DLD1 (cell line): ENCODE measurements around the gene PODN.

Experiments
- in situ Hi-C: cut with HindIII; loops from 2 replicates; pipeline ENCODE4 v1.10.0; 2017; ENCODE audit warnings: low sequenced_read_pairs

Gene PODN

GRCh38 chr1:53088616-53089300, 26.7 kb downstream of the PODN start:
- in situ Hi-C loops = no loop called here

- in situ Hi-C loops = no loop called here
Measured at GRCh38 chr1:53089478-53090226, 27.6 kb downstream of the PODN start.

DNA sequence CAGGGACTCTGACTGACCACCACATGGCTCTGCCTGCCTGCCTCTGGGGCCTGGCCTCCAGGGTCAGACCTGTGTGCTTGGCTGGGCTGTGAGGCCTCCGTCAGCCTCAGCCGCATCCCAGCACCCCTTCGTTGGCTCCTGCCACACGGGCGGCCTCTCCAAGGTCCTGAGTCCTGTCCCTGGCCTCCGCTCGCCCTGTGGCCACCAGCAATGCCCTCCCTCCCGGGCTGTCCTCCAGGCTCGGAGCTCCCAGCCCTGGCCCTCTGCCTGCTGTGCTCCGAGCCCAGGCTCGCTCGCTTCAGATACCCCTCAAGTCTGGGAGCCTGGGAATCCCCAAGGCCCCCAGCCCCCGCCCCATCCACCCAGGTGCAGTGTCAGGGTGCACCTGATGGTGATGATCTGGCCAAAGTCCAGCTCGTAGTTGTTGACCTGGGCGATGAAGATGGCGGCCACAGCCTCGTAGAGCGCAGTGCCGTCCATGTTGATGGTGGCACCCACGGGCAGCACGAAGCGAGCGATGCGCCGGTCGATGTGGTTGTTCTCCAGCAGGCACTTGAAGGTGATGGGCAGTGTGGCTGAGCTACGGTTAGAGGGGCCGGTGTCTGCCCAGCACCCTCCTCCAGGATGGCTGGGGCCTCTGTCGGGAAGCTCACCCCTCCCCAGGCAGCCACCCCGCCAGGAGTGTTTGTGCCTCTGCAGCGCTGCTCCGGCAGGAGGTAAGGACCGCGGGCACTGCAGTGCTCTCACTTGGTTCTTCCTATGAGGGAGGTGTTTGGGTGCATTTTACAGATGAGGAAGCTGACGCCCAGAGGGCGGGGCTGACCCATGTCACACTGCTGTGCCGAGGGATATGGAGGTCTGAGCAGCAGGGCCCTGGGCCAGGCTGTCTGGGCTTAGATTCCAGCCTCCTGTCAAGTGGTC, 28.5 kb downstream of the PODN start:
- in situ Hi-C loops = no loop called here

DNA sequence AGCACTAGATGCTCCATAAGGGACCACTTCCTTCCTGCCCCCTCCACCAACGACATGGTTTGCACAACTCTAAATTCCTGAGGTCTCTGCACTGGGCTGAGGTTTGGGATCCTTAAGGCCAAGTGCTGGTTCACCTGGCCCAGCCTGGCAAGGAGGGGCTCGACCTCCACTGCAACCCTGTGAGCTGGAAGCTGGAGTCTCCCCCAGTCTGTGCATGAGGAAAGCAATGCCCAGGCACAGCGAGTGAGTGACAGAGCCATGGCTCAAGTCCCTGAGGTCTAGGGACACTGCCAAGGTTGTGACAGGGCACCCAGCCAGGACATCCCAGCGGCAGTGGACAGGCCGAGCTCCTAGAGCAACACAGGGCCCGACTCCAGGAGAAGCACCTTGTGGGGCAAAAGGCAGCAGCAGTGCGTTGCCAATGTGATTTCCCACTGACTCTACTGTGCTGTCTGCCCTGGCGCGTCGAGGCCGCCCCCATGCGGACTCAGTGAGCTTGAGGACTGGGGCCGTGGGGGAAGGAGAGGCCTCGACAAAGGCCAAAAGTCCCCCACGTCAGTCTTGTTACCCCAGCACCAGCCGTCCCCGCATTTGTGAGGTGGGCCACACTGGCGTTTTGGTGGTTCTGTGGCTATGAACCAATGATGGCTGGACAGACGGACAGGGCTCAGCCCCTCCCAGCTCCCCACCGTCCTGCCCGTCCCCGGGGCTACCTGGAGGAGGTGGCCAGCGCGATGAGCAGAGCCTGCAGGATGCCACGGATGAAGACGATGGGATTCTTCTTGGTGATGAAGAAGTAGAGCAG, 30.0 kb downstream of the PODN start:
- in situ Hi-C loops = no loop called here

- in situ Hi-C loops = no loop called here
Measured at GRCh38 chr1:53092659-53093450, 30.8 kb downstream of the PODN start.

- in situ Hi-C loops = no loop called here
Measured at GRCh38 chr1:53093451-53093754, 31.4 kb downstream of the PODN start.

- in situ Hi-C loops = no loop called here
Measured at GRCh38 chr1:53093778-53094532, 31.9 kb downstream of the PODN start.

GRCh38 chr1:53094533-53094919, 32.5 kb downstream of the PODN start:
- in situ Hi-C loops = no loop called here

DNA sequence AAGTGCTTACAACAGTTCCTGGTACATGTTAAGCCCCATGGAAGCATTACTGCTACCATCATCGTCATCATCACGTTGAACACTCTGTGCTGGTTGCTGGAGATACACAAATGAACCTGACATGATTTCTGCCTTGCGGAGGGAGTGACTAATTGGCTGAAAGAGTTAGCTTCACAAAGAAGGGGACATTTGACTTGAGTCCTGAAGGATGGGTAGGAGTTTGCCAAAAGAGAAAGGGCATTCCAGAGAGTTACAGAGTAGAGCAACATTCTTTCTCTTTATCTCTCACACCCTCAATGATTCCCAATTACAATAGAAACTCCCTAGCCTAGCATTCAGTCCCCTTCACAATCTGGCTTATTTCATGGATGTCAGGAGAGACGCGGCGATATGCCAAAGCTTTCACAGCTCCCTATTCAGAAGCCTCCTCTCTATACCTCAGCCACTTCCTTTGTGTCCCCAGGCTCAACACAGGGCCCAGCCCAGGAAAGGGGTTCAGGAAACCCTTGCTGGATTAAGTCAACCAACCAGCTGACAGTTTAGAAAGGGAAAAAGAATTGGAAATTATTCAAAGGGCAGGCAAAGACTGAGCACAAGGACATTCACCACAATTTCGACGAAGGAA, 42.4 kb downstream of the PODN start:
- in situ Hi-C loops = no loop called here

- in situ Hi-C loops = no loop called here
Measured at GRCh38 chr1:53107090-53107489, 45.1 kb downstream of the PODN start.

DNA sequence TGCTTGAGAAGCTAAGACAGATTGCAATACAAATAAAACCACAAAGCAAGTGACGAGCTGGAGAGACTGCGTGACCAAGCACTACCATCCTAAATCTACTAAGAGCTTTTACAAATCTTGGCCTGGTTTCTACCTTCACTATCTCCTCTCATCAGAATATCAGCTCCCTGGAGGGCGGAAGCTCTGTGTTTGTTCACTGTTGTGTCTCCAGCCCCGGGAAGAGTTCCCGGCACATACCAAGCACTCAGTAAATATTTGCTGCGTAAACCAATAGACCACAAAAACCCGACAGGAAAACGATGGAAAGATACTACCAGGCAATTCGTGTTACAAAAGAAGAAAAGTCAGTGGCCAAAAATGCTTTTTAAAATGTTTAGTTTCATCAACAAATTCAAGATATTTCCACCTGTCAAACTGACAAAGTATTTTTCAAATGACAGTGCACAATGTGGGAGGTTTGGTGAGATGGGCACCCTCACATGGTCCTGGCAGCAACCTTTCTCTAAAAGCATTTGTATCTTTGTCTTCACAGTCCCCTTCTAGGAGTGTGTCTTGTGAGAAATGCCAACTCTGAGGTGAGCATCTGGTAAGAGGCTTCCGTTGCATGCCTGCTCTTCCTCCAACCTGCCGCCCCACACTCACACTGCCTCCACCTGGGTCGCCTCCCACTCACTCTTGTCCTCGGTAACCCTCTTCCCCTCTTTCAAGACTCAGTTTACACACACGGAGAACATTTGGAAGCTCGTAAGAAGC, 45.7 kb downstream of the PODN start:
- in situ Hi-C loops = no loop called here

GRCh38 chr1:53108646-53109580, 46.9 kb downstream of the PODN start:
- in situ Hi-C loops = no loop called here

- in situ Hi-C loops = no loop called here
Measured at GRCh38 chr1:53110370-53111072, 48.5 kb downstream of the PODN start.

- in situ Hi-C loops = no loop called here
Measured at GRCh38 chr1:53111073-53111556, 49.1 kb downstream of the PODN start.

- in situ Hi-C loops = no loop called here
Measured at GRCh38 chr1:53111693-53112092, 49.7 kb downstream of the PODN start.

DNA sequence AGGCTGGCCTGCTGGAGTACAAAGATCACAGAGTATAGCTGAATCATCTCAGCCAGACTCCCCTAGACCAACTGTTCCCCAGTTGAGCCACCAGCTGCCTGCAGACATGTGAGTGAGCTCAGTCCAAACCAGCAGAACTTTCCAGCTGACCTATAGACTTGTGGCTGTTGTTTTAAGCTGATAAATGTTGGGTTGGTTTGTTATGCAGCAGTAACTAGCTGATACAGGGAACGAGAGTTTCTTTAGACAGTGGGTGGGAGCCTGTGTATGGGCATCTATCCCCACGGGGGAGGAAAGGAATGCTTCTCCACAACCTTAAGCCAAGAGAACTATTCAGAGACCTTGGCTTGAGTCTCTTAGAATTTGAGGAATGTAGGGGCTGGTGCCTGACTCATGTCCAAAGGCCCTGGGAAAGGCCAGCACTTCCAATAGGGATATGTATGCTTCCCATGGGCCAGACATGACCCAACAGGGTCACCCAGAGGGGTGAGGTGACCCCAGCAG, 50.3 kb downstream of the PODN start:
- in situ Hi-C loops = no loop called here
